Right atrium auricular region (tissue), 2 donors: ENCODE results near the gene PCDHGB7. TPM values are rescaled to one million over a fixed set of nuclear protein-coding genes. Genes with fewer than 3 reads are reported as not detected.
"Not testable (repeated sequence)": the region's sequence is repeated elsewhere in the genome, so short reads cannot be mapped to it uniquely, and the experiment has no call there.

Experiments
- DNase-seq: peaks from one replicate; pipeline ENCODE4 v3.0.0-alpha.2; 2019; ENCODE audit warnings: low spot score
- H3K27ac ChIP-seq, 2 donors: fragments of 200-600 bp; sonication (generic); 1 replicate in 1 of 2; 2 replicates in 1 of 2; pipeline ENCODE4 v1.5.1; 2016 to 2019
- H3K27me3 ChIP-seq, 2 donors: fragments of 200-600 bp; sonication (generic); one replicate each; pipeline versions ENCODE4 v1.5.1 to v1.6.0; 2017 to 2019
- H3K36me3 ChIP-seq: fragments of 200-600 bp; sonication (generic); one replicate; pipeline ENCODE4 v1.5.1; 2016
- H3K4me1 ChIP-seq, 2 donors: fragments of 200-600 bp; sonication (generic); one replicate each; pipeline versions ENCODE4 v1.5.1 to v1.6.0; 2017 to 2019
- H3K4me3 ChIP-seq, 2 donors: fragments of 200-600 bp; sonication (generic); 1 replicate in 1 of 2; 2 replicates in 1 of 2; pipeline ENCODE4 v1.5.1; 2017 to 2019; ENCODE audit warnings: mild to moderate bottlenecking in 1 of 2, moderate library complexity in 1 of 2
- H3K9me3 ChIP-seq, 2 donors: fragments of 200-600 bp; sonication (generic); one replicate each; pipeline ENCODE4 v1.5.1; 2019
- CTCF ChIP-seq, 2 donors: fragments of 200-600 bp; sonication (generic); IDR thresholded peaks; one replicate each; pipeline ENCODE4 v1.5.1; 2019; ENCODE audit warnings: antibody characterized with exemption in 2 of 2
- total RNA-seq, 2 donors: library from RNA; depleted of rRNA; stranded (reverse); fragments of >200 nt; gene quantifications; one replicate each; pipeline ENCODE4 v1.1.0, GENCODE V29; 2016

The PCDHGB7 gene
- total RNA-seq, 2 donors from 2014 or later: 6.0 to 10.5 TPM

GRCh38 chr5:141430332-141431113 lies 13.0 kb downstream of the PCDHGB7 start, which contains the start of gene PCDHGA12:
Gene PCDHGA12, plus strand, starts transcription at chr5:141430507. Its CDS starts 253 bp downstream, at chr5:141430760.
- Histone ChIP-seq H3K36me3 (peaks cover 7% of the 10 kb centered on the region), H3K27me3 (no peaks in the 10 kb centered on the region), H3K4me1 (peaks cover 0 to 18% of the 10 kb centered on the region in 2 donors), H3K9me3 (peaks cover 6 to 90% of the 10 kb centered on the region in 2 donors), H3K4me3 (peak within 1 kb of the TSS; percentile 9 to 43), H3K27ac (peak within 1 kb of the TSS; percentile 4 to 23)
- peak; percentile 73 for DNase-seq
- peak in 1 of 2 donors; percentile 74 for TF ChIP-seq CTCF (IDR thresholded peaks at IDR 0.05)

- Histone ChIP-seq H3K4me1 (peaks cover 0 to 18% of the 10 kb centered on the region in 2 donors), H3K36me3 (peaks cover 7% of the 10 kb centered on the region), H3K4me3 (peak overlapping the region; percentile 9 to 43), H3K27ac (peak overlapping the region in 1 of 2 donors; percentile 4), H3K9me3 (peaks cover 8 to 90% of the 10 kb centered on the region in 2 donors), H3K27me3 (no peaks in the 10 kb centered on the region)
- no peak for DNase-seq
- no peak for TF ChIP-seq CTCF (IDR thresholded peaks at IDR 0.05)
Measured at GRCh38 chr5:141431286-141431685, 13.8 kb downstream of the PCDHGB7 start.

GRCh38 chr5:141432308-141432707 lies 14.8 kb downstream of the PCDHGB7 start:
- H3K27me3 ChIP-seq, H3K36me3 ChIP-seq, H3K4me3 ChIP-seq, DNase-seq, H3K27ac ChIP-seq: not testable (repeated sequence)
- Histone ChIP-seq H3K4me1 (peaks cover 0 to 18% of the 10 kb centered on the region in 2 donors), H3K9me3 (peaks cover 13 to 88% of the 10 kb centered on the region in 2 donors)

- H3K4me3 ChIP-seq, H3K27ac ChIP-seq, H3K36me3 ChIP-seq, DNase-seq, H3K27me3 ChIP-seq: not testable (repeated sequence)
- Histone ChIP-seq H3K9me3 (peaks cover 11 to 87% of the 10 kb centered on the region in 2 donors), H3K4me1 (peaks cover 0 to 18% of the 10 kb centered on the region in 2 donors)
Measured at GRCh38 chr5:141432726-141433125, 15.2 kb downstream of the PCDHGB7 start.

- no peak for TF ChIP-seq CTCF (IDR thresholded peaks at IDR 0.05)
- Histone ChIP-seq H3K27ac (no peak overlapping the region), H3K4me1 (peaks cover 0 to 18% of the 10 kb centered on the region in 2 donors), H3K4me3 (no peak overlapping the region), H3K9me3 (peaks cover 7 to 74% of the 10 kb centered on the region in 2 donors), H3K27me3 (no peaks in the 10 kb centered on the region), H3K36me3 (no peaks in the 10 kb centered on the region)
- DNase-seq: no peak
Measured at GRCh38 chr5:141434006-141434405, 16.5 kb downstream of the PCDHGB7 start.

GRCh38 chr5:141437221-141437620 lies 19.7 kb downstream of the PCDHGB7 start:
- Histone ChIP-seq H3K9me3 (peaks cover 11 to 79% of the 10 kb centered on the region in 2 donors), H3K4me1 (peaks cover 0 to 3% of the 10 kb centered on the region in 2 donors)

More at GRCh38 chr5:141437221-141437620, 19.7 kb downstream of the PCDHGB7 start:
- no peaks in the 10 kb centered on the region for H3K27me3 ChIP-seq
- TF ChIP-seq CTCF (IDR thresholded peaks at IDR 0.05): no peak
- no peak overlapping the region for H3K27ac ChIP-seq
- no peaks in the 10 kb centered on the region for H3K36me3 ChIP-seq
- no peak overlapping the region for H3K4me3 ChIP-seq
- DNase-seq: no peak
